HFFc6 (cell line): ENCODE measurements around the gene SBNO2. TPM values are rescaled to one million over a fixed set of nuclear protein-coding genes. Genes with fewer than 3 reads are reported as not detected.

Experiments
- DNase-seq: peaks from one replicate; pipeline ENCODE4 v3.0.0-alpha.2; 2018
- H3K27ac Mint-ChIP-seq: 2 replicates; pipeline ENCODE4 v1.8.0; 2020; ENCODE audit warnings: mild to moderate bottlenecking, mixed read lengths
- H3K27me3 Mint-ChIP-seq: 2 replicates; pipeline ENCODE4 v1.8.0; 2021; ENCODE audit warnings: mild to moderate bottlenecking, moderate library complexity, mixed read lengths; ENCODE audit not compliant: insufficient read depth
- H3K36me3 Mint-ChIP-seq: 2 replicates; pipeline ENCODE4 v1.8.0; 2021; ENCODE audit warnings: low read depth, mixed read lengths
- H3K4me1 Mint-ChIP-seq: 2 replicates; pipeline ENCODE4 v1.8.0; 2020; ENCODE audit warnings: low read depth, mixed read lengths
- H3K4me3 Mint-ChIP-seq: 2 replicates; pipeline ENCODE4 v1.8.0; 2020; ENCODE audit warnings: mild to moderate bottlenecking, moderate library complexity, mixed read lengths
- H3K9me3 Mint-ChIP-seq: 2 replicates; pipeline ENCODE4 v1.8.0; 2020; ENCODE audit warnings: mild to moderate bottlenecking, mixed read lengths
- total RNA-seq, 6 experiments: library from RNA; stranded (reverse); fragmentation: NEBNext Ultra II Directional; extraction: Animal tissue kit (Norgen Biotek cat#: 25700); gene quantifications; 2 replicates in 1 of 6; 3 replicates in 5 of 6; pipeline ENCODE4 v1.2.3, GENCODE V29; 2021
- TF ChIP-seq, protein P1 (sequence below): fragments of 200-600 bp; sonication (generic); IDR thresholded peaks from 2 replicates; pipeline ENCODE4 v1.5.0; 2021; ENCODE audit warnings: antibody characterized with exemption, mild to moderate bottlenecking

The SBNO2 gene
- total RNA-seq, 6 experiments from 2014 or later = 33.7 to 49.8 (median 41.5) TPM

DNA sequence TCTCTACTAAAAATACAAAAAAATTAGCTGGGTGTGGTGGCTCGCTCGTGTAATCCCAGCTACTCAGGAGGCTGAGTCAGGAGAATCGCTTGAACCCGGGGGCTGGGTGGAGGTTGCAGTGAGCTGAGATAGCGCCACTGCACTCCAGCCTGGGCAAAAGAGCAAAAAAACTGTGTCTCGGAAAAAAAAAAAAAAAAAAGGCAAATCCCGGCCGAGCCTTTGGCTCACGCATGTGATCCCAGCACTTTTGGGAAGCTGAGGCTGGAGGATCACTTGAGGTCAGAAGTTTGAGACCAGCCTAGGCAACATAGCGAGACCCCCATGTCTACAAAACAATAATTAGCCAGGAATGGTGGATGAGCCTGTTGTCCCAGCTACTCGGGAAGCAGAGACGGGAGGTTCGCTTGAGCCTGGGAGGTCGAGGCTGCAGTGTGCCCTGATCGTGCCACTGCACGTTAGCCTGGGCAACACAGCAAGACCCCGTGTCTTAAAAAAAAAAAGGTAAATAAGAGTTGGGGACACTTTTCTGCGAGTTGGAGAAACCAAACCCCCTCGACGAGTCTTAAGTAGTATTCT is 70.8 kb downstream of the SBNO2 start:
- TF ChIP-seq, protein P1, sequence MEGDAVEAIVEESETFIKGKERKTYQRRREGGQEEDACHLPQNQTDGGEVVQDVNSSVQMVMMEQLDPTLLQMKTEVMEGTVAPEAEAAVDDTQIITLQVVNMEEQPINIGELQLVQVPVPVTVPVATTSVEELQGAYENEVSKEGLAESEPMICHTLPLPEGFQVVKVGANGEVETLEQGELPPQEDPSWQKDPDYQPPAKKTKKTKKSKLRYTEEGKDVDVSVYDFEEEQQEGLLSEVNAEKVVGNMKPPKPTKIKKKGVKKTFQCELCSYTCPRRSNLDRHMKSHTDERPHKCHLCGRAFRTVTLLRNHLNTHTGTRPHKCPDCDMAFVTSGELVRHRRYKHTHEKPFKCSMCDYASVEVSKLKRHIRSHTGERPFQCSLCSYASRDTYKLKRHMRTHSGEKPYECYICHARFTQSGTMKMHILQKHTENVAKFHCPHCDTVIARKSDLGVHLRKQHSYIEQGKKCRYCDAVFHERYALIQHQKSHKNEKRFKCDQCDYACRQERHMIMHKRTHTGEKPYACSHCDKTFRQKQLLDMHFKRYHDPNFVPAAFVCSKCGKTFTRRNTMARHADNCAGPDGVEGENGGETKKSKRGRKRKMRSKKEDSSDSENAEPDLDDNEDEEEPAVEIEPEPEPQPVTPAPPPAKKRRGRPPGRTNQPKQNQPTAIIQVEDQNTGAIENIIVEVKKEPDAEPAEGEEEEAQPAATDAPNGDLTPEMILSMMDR = no peak
- peaks cover 17% of the 10 kb centered on the region for H3K9me3 Mint-ChIP-seq
- peak overlapping the region; percentile 98 for H3K27ac Mint-ChIP-seq
- no peak for DNase-seq
- H3K4me1 Mint-ChIP-seq = peaks cover 43% of the 10 kb centered on the region
- peak overlapping the region; percentile 75 for H3K4me3 Mint-ChIP-seq
- peaks cover 19% of the 10 kb centered on the region for H3K27me3 Mint-ChIP-seq
- H3K36me3 Mint-ChIP-seq = peaks cover 6% of the 10 kb centered on the region

DNA sequence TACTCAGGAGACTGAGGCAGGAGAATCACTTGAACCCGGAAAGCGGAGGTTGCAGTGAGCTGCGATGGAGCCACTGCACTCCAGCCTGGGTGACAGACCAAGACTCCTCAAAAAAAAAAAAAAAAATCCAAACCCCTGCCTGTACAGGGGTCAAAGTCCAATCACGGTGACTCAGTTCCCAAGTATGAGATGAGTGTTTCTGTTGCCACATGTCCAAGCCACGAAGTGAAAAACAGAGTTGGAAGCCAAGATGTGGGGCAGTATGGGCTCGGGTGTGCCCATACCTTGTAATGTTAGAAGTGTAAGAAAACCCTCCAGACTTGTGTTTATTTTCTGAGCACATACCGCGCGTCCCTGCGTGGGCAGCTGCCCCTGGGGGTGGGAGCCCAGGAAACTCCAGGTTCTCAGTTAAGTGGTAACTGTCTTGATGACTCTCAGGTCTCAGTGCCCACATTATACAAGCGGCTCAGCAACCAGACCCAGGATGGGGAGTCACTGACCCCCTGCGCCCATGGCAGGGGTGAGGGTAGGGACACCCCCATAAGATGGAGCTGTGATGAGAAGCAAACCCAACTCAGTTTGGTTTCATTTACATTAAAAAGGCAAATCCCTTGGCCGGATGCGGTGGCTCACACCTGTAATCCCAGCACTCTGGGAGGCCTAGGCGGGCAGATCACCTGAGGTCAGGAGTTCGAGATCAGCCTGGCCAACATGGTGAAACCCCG is 71.5 kb downstream of the SBNO2 start:
- Mint-ChIP-seq H3K27ac (peak overlapping the region; percentile 98), H3K4me3 (peak overlapping the region; percentile 78), H3K36me3 (peaks cover 6% of the 10 kb centered on the region), H3K27me3 (peaks cover 19% of the 10 kb centered on the region), H3K9me3 (peaks cover 17% of the 10 kb centered on the region), H3K4me1 (peaks cover 49% of the 10 kb centered on the region)
- DNase-seq = peak; percentile 98
- TF ChIP-seq, protein P1 = no peak

DNA sequence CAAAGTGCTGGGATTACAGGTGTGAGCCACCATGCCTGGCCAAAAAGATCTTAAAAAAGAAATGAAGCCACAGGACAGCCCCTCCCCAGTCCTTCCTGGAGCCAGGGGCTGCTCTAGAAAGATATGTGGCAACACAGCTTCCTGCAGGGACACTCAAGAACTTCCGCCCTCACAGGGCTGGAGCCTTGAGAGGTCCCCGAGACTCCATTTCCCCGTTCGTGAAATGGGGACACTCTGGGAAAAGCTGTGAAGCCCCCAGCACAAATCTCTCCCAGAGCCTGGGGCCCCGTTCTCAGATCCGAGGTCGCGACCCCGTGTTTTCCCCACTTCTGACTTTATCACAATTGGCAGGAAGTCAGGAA is 72.8 kb downstream of the SBNO2 start:
- peaks cover 17% of the 10 kb centered on the region for H3K9me3 Mint-ChIP-seq
- H3K4me1 Mint-ChIP-seq = peaks cover 49% of the 10 kb centered on the region
- peaks cover 19% of the 10 kb centered on the region for H3K27me3 Mint-ChIP-seq
- H3K27ac Mint-ChIP-seq = peak overlapping the region; percentile 98
- TF ChIP-seq, protein P1 = no peak
- H3K4me3 Mint-ChIP-seq = peak overlapping the region; percentile 78; the same call in 1 of the 2 replicates
- peaks cover 6% of the 10 kb centered on the region for H3K36me3 Mint-ChIP-seq
- no peak for DNase-seq

DNA sequence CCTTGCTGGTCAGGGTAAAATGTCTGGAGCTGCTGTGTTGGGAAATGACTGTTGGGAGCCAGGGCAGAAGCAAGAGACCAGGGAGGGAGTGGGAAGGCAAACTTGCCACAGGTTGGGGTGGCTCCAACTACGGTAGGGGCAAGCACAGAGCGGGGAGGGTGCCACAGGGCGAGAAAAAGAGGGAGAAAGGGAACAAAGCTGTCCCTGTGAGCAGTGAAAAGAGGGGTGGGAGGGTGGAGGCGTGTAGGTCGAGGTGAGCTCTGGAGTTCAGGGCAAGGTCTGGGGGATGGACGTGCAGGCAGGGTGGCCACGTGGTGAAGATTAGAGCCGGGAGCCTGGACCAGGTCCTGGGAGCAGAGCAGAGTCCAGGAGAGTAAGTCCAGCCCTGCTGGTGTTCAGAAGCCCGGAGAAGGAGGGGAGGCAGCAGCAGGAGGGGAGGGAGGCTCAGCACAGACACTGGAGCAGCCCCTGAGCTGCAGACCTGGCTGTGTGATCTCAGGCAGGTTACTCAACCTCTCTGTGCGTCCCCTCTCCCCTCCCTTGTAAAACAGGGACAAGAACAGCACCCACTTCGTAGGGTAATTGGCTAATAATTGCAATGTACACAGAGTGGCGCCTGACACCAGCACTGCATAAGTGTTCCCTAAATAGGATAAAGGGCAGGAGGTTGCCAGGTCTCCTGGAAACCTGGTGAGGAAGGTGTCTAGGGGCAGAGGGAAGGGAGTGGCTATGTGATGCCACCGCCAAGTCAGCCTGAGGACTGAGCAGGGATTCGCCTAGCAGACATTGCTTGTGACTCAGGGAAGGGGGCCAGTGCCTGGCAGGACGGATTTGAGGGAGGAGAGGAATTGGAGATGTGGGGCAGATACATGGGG is 75.7 kb downstream of the SBNO2 start:
- TF ChIP-seq, protein P1 = no peak
- Mint-ChIP-seq H3K4me1 (peaks cover 63% of the 10 kb centered on the region), H3K9me3 (peaks cover 17% of the 10 kb centered on the region), H3K4me3 (peak overlapping the region; percentile 43), H3K27me3 (peaks cover 8% of the 10 kb centered on the region), H3K36me3 (peaks cover 6% of the 10 kb centered on the region), H3K27ac (peak overlapping the region; percentile 80)
- DNase-seq = no peak

DNA sequence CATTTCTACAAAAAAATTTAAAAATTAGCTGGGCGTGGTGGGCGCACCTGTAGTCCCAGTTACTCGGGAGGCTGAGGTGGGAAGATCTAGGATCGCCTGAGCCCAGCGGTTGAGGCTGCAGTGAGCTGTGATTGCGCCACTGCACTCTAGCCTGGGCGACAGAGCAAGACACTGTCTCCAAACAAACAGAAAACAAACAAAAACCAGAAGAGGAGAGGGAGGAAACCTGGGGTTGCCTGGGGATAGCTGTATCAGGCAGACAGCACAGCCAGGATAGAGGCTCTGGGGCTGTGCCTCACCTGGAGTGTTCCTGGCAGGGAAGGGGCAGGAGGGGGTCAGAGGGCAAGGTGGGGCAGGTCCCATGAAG is 76.3 kb downstream of the SBNO2 start:
- peak overlapping the region; percentile 80; the same call in 1 of the 2 replicates for H3K27ac Mint-ChIP-seq
- H3K27me3 Mint-ChIP-seq = peaks cover 3% of the 10 kb centered on the region
- H3K4me1 Mint-ChIP-seq = peaks cover 56% of the 10 kb centered on the region
- peaks cover 6% of the 10 kb centered on the region for H3K36me3 Mint-ChIP-seq
- no peak for DNase-seq
- H3K4me3 Mint-ChIP-seq = no peak overlapping the region
- peaks cover 17% of the 10 kb centered on the region for H3K9me3 Mint-ChIP-seq
- TF ChIP-seq, protein P1 = no peak
